Stomach smooth muscle (tissue), 2 donors: ENCODE results near the gene ANO3.
"Not testable (repeated sequence)": the region's sequence is repeated elsewhere in the genome, so short reads cannot be mapped to it uniquely, and the experiment has no call there.

Experiments
- H3K27ac ChIP-seq: one replicate; pipeline ENCODE4 v1.7.0; 2013; ENCODE audit warnings: mild to moderate bottlenecking, low read length, inconsistent platforms
- H3K27me3 ChIP-seq, 2 donors: one replicate each; pipeline ENCODE4 v1.7.0; 2013; ENCODE audit warnings: low read length in 2 of 2; ENCODE audit not compliant: insufficient read depth in 2 of 2, control insufficient read depth in 1 of 2
- H3K36me3 ChIP-seq, 2 donors: one replicate each; pipeline ENCODE4 v1.7.0; 2013; ENCODE audit warnings: low read length in 2 of 2; ENCODE audit not compliant: control insufficient read depth in 2 of 2, insufficient read depth in 2 of 2
- H3K4me1 ChIP-seq: one replicate; pipeline ENCODE4 v1.7.0; 2013; ENCODE audit warnings: low read length; ENCODE audit not compliant: control insufficient read depth, insufficient read depth
- H3K4me3 ChIP-seq, 2 donors: one replicate each; pipeline ENCODE4 v1.7.0; 2013; ENCODE audit warnings: low read length in 2 of 2
- H3K9ac ChIP-seq, 2 donors: one replicate each; pipeline ENCODE4 v1.7.0; 2013; ENCODE audit warnings: low read length in 2 of 2, mild to moderate bottlenecking in 1 of 2
- H3K9me3 ChIP-seq, 2 donors: one replicate each; pipeline ENCODE4 v1.7.0; 2013; ENCODE audit warnings: low read length in 2 of 2; ENCODE audit not compliant: control insufficient read depth in 2 of 2
- donor health status: healthy.
- donor health status: Pancreatic carcinoma.

The ANO3 gene

GRCh38 chr11:26331911-26332571 is at the start of gene ANO3:
Gene ANO3, plus strand, starts transcription at chr11:26332130. Its CDS starts 146 bp downstream, at chr11:26332276.
- Histone ChIP-seq H3K4me1 (no peaks in the 10 kb centered on the region), H3K27ac (no peak within 1 kb of the TSS), H3K36me3 (no peaks in the 10 kb centered on the region), H3K9ac (no peak within 1 kb of the TSS), H3K9me3 (no peaks in the 10 kb centered on the region), H3K27me3 (no peaks in the 10 kb centered on the region), H3K4me3 (peak within 1 kb of the TSS; percentile 63 to 71)

- no peaks in the 10 kb centered on the region for H3K4me1 ChIP-seq
- H3K27me3 ChIP-seq: no peaks in the 10 kb centered on the region
- H3K36me3 ChIP-seq: no peaks in the 10 kb centered on the region
- no peak overlapping the region for H3K27ac ChIP-seq
- no peak overlapping the region for H3K4me3 ChIP-seq
- H3K9me3 ChIP-seq: no peaks in the 10 kb centered on the region
- no peak overlapping the region for H3K9ac ChIP-seq
These were observed 48.0 kb upstream of the ANO3 start for GRCh38 chr11:26283852-26284408.

GRCh38 chr11:26285608-26286007 is 46.3 kb upstream of the ANO3 start:
- H3K27me3 ChIP-seq: no peaks in the 10 kb centered on the region
- H3K4me1 ChIP-seq: no peaks in the 10 kb centered on the region
- no peaks in the 10 kb centered on the region for H3K36me3 ChIP-seq
- no peak overlapping the region for H3K9ac ChIP-seq
- no peak overlapping the region for H3K27ac ChIP-seq
- H3K9me3 ChIP-seq: no peaks in the 10 kb centered on the region
- no peak overlapping the region for H3K4me3 ChIP-seq

GRCh38 chr11:26286472-26287066 is 45.4 kb upstream of the ANO3 start:
- no peaks in the 10 kb centered on the region for H3K36me3 ChIP-seq
- H3K9me3 ChIP-seq: no peaks in the 10 kb centered on the region
- no peak overlapping the region for H3K4me3 ChIP-seq
- H3K9ac ChIP-seq: no peak overlapping the region
- H3K27ac ChIP-seq: no peak overlapping the region
- H3K4me1 ChIP-seq: no peaks in the 10 kb centered on the region
- no peaks in the 10 kb centered on the region for H3K27me3 ChIP-seq

GRCh38 chr11:26287067-26287518 is 44.8 kb upstream of the ANO3 start:
- H3K4me3 ChIP-seq: no peak overlapping the region
- H3K4me1 ChIP-seq: no peaks in the 10 kb centered on the region
- no peaks in the 10 kb centered on the region for H3K27me3 ChIP-seq
- no peak overlapping the region for H3K27ac ChIP-seq
- H3K36me3 ChIP-seq: no peaks in the 10 kb centered on the region
- H3K9ac ChIP-seq: no peak overlapping the region
- H3K9me3 ChIP-seq: no peaks in the 10 kb centered on the region

DNA sequence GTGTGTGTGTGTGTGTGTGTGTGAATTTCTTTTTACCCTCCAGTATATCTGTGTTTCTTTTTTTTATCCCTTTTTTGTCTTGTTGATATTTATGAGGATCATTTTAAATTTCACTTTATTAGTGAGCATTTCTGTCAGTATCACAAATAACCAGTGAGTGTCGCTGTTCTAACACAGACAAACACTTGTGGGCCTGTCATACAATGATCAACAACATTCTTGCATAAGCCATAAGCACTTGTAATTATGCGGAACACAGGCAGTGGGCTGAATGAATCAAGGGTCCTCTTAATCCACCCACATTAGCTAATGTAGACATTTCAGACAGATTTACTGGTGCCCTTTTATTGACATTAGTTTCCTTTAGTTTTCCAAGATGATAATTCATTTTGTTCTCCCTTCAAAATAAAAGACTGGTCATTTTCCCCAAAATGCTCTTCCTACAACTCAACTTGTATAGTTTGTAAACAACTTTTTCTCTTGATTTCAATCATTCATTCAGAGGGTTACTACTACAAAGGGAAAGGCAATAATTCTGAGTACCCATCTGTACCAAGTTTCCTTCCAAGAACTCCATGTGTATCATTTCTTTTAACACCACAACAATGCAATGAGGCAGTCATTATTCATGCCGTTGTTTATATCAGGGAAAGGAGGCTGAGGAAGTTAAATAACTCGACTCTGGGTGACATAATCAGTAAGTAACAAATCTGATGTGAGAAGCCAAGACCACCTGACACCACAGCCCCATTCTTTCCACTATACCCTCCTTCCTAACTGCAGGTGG is 34.5 kb upstream of the ANO3 start:
- H3K9ac ChIP-seq: no peak overlapping the region
- H3K4me1 ChIP-seq: no peaks in the 10 kb centered on the region
- H3K27ac ChIP-seq: no peak overlapping the region
- no peaks in the 10 kb centered on the region for H3K27me3 ChIP-seq
- H3K36me3 ChIP-seq: no peaks in the 10 kb centered on the region
- no peaks in the 10 kb centered on the region for H3K9me3 ChIP-seq
- H3K4me3 ChIP-seq: no peak overlapping the region

GRCh38 chr11:26316372-26316771 is 15.6 kb upstream of the ANO3 start:
- H3K4me1 ChIP-seq, H3K9me3 ChIP-seq, H3K36me3 ChIP-seq, H3K27me3 ChIP-seq, H3K4me3 ChIP-seq, H3K27ac ChIP-seq, H3K9ac ChIP-seq: not testable (repeated sequence)

GRCh38 chr11:26319906-26320305 is 12.0 kb upstream of the ANO3 start:
- Histone ChIP-seq H3K27ac (no peak overlapping the region), H3K9ac (no peak overlapping the region), H3K36me3 (no peaks in the 10 kb centered on the region), H3K4me1 (no peaks in the 10 kb centered on the region), H3K4me3 (no peak overlapping the region), H3K27me3 (no peaks in the 10 kb centered on the region), H3K9me3 (no peaks in the 10 kb centered on the region)

- Histone ChIP-seq H3K36me3 (no peaks in the 10 kb centered on the region), H3K27me3 (no peaks in the 10 kb centered on the region), H3K4me1 (no peaks in the 10 kb centered on the region)
These were observed 10.4 kb upstream of the ANO3 start for GRCh38 chr11:26321516-26321915.

GRCh38 chr11:26322335-26323067 is 9.4 kb upstream of the ANO3 start:
- no peak overlapping the region for H3K4me3 ChIP-seq
- H3K27me3 ChIP-seq: no peaks in the 10 kb centered on the region
- H3K27ac ChIP-seq: no peak overlapping the region
- no peaks in the 10 kb centered on the region for H3K4me1 ChIP-seq
- H3K36me3 ChIP-seq: no peaks in the 10 kb centered on the region
- H3K9me3 ChIP-seq: no peaks in the 10 kb centered on the region
- no peak overlapping the region for H3K9ac ChIP-seq

More at GRCh38 chr11:26321516-26321915, 10.4 kb upstream of the ANO3 start:
- no peak overlapping the region for H3K9ac ChIP-seq
- H3K4me3 ChIP-seq: no peak overlapping the region
- H3K9me3 ChIP-seq: no peaks in the 10 kb centered on the region
- H3K27ac ChIP-seq: no peak overlapping the region
